ENCODE measurements around the gene CD83. TPM values are rescaled to one million over a fixed set of nuclear protein-coding genes. Genes with fewer than 3 reads are reported as not detected.

CD83 gene
- polyA plus RNA-seq, 4 donors: 10.0 to 16.4 (median 12.4) TPM

DNA sequence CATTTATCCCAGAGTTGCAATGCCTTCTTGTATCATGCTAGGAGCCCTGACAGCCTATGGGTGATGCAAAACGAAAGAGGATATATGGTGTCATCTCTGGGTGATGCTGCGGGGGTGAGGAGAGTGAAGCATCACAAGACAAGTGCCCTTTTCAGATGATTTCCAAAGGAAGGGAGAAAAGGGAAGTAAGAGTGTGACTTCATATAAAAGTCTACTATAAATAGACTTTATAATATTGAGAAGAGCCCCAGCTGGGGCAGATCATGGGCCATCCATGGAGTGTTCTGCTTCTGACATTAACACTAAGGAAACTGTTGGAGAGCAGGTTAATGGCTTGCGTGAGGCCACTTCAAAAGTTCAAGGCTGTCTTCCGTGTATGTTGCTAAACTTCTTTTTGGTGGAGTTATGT is 4.4 kb downstream of the CD83 start:
- DNase-seq (ENCODE audit: low read depth in 4 of 4, low spot score in 3 of 4): no peak

DNA sequence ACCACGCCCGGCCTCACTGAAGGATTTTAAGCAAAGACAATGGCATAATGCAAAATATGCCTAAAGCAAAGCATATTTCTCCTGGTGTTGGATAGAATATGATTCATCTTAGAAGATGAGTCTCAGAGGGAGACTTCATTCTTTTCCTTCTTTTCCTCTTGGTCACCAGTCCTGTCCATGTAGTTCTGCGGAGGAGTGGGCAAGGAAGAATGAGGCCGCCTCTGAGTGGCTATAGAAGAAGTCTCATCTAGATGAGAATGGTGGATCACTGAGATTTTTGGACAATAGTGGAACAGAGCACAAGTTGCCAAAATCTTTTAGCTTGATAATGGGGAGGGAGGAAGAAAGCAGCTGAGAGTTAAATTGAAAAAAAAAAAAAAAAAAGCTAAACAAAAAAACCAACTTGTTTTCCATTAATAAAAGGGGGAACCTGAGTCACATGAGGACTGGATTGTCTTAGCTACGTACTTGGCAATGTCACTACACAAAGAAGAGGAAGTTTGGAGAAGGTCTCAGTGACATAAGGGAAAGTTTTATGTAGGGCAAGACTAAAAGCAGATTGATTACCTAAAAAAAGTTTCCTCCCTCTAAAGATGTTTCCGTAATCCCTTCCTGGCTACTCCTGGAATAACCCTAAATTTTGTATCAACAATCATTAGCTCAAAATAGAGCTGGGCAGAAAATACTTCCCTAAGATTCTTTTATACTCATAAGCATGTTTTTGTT is 6.0 kb downstream of the CD83 start:
- no peak for DNase-seq (ENCODE audit: low read depth in 4 of 4, low spot score in 3 of 4)

DNA sequence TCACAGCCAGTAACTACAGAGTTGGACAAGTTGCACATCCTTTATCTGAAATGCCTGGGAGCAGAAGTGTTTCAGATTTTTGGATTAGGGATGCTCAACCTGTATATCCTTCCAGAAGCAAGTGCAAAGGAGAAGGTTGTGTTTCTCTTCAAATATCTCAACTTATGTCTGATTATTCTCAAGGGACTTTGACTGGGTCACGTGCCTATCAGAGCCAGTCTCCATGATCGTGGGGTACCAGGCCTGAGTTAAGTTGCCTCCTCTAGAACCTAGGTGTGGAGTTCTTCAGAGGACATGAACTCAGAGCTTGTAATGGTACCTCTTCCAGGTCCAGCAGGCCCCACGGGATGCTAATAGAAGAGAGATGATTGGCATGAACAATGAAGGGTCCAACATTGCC is 7.8 kb downstream of the CD83 start:
- no peak for DNase-seq (ENCODE audit: low read depth in 4 of 4, low spot score in 3 of 4)

DNA sequence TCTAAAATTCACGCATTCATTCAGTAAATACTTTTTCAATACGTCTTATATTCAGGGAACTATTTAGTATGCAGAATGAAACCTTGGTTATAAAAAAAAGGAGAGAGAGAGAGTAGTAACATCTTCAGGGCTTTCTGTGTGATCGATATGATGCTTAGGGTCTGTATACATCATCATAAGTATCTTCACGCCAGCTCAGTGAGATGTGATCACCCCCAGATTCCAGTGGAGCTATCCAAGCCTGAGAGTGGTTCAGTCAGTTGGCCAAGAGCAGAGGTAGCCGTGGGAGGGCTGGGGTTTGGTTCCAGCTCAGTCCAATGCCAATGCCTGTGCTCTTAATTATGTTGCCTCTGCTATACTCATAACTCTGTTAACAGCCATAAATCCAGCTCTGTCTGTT is 8.6 kb downstream of the CD83 start:
- DNase-seq (ENCODE audit: low read depth in 4 of 4, low spot score in 3 of 4): no peak

DNA sequence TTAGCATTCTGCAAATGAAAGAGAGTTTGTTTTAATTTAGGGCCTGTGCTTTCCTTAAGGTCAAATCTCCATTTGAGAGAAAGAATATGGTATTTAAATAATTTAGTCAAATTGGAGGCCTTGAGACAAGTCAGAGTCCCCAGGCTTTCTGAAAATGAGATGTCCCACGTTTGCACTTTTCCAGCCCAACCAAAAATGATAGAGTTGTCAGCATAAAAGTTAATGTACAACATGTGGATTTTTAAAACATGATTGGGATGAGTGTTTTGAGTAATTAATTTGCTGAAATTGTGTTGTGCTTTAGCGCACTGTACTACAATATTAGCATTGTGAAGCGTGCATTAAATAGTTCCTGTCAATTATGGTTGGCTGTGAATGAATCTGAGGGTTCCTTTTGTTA is 10.0 kb downstream of the CD83 start:
- DNase-seq (ENCODE audit: low read depth in 4 of 4, low spot score in 3 of 4): no peak

DNA sequence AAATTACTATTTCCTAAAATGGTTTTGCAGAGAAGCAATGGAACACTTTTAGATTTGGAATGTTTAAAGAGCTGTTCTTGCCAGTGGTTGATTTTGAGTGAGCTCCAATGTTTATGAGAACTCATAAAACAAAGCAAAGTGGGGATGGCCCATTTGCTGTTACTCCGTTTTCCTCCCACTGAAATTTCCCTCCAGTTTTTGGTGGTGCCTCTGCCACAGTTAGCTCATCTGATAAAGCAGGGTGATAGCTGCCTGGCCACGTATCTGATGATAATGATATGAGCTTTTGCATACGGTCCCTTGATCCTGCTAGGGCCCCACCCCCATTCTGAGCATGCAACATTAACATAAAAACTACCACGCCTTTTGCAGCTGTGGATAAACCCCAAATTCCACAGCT is 10.4 kb downstream of the CD83 start:
- DNase-seq (ENCODE audit: low read depth in 4 of 4, low spot score in 3 of 4): no peak

DNA sequence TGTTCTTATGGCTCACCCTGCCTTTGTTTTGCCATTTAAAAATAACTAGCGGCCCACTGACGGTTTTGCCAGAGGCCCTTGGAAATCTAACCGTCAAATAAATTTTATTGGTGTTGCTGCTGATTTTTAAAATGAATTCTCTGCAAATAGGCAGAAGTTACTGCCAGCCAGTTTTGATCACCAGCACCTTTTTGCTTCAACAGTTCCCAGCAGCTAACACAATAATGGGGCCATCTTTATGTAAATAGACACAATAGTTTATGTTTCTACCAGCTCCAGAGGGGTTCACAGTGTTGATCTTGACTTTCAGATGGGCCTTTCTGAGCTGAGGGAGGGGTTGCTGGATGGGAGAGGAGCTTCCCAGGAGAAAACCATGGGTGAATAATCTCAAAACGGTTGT is 11.2 kb downstream of the CD83 start:
- DNase-seq (ENCODE audit: low read depth in 4 of 4, low spot score in 3 of 4): no peak

DNA sequence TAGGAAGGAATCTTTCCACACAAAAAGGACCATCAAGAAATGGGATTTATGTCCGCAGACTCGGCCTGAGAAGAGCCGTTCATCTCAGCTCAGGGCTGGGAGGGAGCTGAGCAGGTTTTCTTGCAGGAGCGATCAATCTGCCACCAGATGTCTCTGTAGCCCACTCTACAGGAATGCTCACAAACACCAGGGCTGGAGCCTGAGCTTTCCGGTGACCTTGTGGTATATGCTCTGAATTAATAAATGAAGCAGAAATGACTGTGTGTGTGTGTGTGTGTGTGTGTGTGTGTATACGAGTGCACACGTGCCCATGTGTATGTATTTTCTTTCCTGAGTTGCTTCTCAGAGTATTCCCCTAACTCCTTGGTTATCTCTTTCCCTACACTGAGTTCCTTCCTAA is 12.0 kb downstream of the CD83 start:
- DNase-seq (ENCODE audit: low read depth in 4 of 4, low spot score in 3 of 4): peak in 2 of 4 donors; percentile 63 to 67

DNA sequence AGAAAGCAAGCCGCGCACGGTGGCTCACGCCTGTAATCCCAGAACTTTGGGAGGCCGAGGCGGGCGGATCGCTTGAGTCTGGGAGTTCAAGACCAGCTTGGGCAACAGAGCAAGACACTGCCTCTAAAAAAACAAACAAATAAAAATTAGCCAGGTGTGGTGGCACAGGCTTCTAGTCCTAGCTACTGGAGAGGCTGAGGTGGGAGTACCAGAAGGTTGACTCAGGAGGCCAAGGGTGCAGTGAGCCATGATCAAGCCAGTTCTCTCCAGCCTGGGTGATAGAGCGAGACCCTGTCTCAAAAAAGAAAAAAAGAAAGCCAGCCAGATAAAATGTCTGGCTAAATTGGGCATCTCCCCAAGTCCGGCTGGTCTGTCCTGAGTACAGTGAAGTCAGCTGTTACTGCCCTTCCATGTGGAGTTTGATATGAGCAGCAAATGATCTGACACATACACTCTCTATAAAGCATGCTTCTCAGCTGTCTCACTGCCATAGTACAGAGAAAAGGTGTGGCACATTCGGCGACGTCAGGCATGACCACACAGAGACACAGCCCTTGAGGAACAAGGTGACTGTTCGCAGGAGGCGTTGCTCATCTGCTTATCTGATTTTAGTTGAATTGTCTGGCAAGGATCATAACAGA is 13.0 kb downstream of the CD83 start:
- no peak for DNase-seq (ENCODE audit: low read depth in 4 of 4, low spot score in 3 of 4)

DNA sequence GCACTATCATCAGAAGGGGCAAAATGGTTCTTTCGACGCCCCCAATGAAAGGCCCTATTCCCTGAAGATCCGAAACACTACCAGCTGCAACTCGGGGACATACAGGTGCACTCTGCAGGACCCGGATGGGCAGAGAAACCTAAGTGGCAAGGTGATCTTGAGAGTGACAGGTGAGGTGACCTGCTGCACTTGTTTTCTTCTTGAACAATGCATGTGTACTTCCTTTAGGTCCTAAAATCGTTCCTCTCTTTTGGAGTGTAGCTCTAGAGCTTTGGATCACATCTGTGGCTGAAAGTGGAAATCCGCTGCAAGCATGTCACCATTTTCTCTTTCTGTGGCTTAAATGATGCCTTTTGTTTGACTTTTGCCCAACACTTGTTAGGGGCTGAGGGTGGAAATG is 14.0 kb downstream of the CD83 start:
- no peak for DNase-seq (ENCODE audit: low read depth in 4 of 4, low spot score in 3 of 4)

DNA sequence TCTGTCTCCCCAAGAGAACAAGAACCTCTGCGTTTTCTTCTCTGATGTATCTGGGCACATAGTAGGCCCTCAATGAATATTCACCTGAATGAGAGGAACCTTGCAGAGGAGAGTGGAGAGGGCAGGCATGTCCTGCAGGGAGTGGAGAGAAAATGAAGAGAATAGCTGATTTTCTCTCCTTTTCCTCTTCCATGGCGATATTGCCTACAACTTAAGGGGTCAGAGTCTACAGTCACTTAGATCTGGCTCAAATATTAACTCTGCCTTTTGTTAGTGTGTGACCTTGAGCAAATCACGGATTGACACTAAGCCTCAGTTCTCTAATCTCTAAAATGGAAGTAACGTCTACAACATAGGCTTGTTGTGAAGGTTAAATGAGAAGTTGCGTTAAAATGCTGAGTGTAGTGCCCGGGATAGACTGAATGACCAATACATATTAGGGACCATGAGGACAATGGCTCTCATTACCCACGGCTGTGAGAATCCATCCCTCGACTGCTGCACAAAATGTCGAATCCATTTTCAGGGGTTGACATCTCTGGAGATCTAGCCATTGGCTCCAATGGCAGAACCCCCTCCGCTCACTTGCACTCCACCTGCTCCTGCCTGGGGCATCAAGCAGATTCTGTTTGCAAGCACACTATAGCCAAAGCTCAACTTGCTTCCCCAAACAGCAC is 14.8 kb downstream of the CD83 start:
- no peak for DNase-seq (ENCODE audit: low read depth in 4 of 4, low spot score in 3 of 4)

DNA sequence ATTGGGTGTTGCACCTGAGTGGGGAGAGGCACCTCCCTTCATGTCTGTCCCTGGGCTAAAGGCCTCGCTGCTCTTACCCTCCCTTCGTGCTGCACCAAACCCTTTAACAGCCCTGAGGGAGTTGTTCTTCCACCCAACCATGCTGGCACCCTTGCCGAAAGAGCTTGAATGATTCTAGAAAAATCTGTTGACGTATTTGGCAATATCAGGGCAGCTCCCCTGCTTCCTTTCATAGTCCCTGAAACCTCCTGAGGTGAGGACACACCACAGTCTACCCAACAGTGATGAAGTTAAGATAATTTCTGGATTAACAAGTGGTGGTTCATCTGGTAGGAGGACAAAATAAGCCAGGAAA is 15.3 kb downstream of the CD83 start:
- DNase-seq (ENCODE audit: low read depth in 4 of 4, low spot score in 3 of 4): no peak

DNA sequence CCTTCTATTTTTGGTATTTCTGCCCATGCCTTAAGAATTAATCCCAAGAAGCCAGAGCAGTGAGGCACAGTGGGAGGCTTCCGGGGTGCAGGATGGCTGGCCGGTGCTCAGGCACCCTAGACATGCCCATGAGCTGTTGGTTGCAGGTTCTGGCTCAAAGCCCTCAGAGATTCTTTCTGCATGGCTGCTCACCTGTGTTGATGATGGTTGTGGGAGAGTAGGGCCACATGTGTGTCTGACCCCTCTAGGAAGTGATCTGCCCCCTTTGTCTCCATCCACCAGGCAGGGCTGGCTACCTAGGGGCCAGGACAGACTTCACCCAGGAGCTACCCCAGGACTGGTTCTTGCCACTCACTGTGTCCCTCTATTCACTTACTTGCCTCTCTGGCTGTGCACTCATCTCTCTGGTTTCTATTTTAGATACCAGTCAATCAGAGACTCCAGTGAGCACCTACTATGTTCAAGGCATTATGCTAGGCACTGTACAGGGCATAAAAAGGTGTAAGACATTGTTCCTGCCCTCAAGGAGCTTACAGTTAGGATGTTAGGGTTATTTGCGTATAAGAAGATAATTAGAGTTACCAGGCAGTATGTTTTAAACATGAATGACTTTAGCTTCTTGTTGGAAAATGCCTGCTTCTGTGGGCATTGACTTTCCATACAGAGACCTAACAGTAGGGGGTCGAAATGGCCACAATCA is 16.8 kb downstream of the CD83 start:
- DNase-seq (ENCODE audit: low read depth in 4 of 4, low spot score in 3 of 4): no peak

DNA sequence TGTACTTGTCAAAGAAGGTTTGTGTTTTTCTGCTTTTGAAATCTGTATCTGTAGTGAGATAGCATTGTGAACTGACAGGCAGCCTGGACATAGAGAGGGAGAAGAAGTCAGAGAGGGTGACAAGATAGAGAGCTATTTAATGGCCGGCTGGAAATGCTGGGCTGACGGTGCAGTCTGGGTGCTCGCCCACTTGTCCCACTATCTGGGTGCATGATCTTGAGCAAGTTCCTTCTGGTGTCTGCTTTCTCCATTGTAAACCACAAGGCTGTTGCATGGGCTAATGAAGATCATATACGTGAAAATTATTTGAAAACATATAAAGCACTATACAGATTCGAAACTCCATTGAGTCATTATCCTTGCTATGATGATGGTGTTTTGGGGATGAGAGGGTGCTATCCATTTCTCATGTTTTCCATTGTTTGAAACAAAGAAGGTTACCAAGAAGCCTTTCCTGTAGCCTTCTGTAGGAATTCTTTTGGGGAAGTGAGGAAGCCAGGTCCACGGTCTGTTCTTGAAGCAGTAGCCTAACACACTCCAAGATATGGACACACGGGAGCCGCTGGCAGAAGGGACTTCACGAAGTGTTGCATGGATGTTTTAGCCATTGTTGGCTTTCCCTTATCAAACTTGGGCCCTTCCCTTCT is 18.4 kb downstream of the CD83 start:
- no peak for DNase-seq (ENCODE audit: low read depth in 4 of 4, low spot score in 3 of 4)

DNA sequence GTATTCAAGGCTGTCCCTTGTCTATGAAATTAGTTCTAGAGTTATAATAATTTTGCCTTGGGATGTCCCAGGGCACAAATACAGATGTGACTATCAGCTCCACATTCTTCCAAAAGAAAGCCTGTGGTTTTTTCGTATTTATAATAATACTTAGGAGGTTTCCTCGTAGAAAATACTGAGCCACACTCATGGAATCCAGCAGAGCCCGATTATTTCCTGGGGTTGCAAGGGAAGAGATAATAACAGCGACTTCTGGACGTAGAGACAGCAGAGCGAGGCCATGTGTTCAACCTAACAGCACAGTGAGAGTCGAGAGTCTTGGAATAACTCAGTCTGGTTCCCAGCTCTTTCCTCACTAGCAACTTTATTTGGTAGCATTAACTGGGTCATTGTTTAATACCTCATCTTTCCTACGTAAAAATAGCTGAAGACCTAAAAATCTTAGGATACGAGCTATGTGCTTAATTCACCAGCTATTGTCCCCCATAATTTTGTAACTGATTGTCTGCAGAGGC is 21.2 kb downstream of the CD83 start:
- DNase-seq (ENCODE audit: low read depth in 4 of 4, low spot score in 3 of 4): no peak

DNA sequence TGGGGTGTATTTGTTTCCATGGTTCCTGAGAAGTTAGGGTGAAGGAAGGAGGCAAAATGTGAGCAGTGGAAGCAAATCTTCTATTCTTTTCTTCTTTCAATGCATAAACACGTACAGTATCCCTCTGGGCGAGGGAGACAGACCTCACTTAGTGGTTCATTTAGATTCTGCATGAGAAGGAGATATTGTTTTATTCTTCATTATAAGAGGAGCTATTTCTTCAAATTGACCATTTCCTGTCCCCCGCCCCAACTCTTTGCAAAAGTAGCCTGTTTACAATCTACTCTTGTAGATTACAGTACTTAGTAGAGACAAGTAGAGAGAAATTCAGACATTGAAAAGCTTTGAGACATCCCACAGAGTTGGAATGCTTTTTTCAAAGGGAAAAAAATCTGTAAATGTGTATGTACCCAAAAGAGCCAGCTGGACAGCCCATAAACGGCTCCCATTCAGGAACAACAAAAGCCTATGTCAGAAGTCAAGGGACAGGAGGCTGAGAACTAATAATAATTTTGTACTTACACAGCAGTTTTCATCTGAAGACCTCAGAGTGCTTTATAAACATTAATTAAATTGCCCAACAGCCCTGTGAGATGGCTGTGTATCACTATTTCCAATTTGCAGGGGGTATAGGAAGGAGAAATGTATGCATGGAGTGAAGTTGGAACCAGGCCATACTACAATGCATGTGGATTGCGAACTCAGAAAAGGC is 23.9 kb downstream of the CD83 start:
- no peak for DNase-seq (ENCODE audit: low read depth in 4 of 4, low spot score in 3 of 4)

DNA sequence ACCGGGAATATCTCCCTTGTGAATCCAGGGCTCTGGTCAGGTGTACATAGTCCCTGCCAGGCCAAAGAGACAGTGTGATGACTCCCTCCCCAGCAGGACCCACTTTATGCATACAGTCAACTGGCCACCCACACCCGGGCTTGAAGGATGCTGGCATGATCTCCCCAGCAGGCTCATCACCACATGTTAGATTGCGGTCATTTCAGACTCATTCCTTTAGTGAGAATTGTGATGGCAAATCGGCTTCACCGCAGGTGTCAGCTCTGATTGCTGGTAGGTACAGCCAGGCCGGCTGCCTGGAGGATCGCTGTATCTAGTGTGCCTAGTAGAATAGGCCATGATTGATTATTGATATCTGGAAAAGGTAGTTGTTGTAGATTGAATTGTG is 24.5 kb downstream of the CD83 start:
- DNase-seq (ENCODE audit: low read depth in 4 of 4, low spot score in 3 of 4): no peak

DNA sequence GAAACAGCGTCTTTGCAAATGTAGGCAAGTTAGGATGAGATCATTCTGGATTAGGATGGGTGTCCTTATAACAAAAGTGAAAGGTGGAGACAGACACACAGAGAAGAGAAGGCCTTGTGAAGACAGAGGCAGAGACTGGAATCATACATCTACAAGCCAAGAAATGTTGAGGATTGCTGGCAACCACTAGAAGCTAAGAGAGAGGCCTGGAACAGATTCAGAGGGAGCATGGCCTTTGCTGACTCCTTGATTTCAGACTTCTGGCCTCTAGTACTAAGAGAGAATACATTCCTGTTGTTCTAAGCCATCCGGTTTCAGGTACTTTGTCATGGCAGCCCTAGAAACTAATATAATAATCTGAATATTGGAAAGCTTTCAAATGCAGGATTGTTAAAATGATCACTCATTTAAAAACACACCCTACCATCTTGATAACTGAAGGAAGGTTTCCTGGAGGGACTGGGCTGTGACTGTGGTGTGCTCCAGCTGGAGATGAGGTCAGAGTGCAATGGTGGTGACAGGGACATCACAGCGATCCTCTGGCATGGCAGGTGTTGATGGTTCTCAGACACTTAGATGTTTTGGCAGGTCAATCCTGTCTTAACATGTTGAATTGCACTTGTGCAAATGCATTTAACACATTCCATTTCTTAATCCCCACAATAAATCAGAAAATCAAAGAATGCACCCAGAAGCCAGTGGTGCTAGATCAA is 25.1 kb downstream of the CD83 start:
- DNase-seq (ENCODE audit: low read depth in 4 of 4, low spot score in 3 of 4): no peak

DNA sequence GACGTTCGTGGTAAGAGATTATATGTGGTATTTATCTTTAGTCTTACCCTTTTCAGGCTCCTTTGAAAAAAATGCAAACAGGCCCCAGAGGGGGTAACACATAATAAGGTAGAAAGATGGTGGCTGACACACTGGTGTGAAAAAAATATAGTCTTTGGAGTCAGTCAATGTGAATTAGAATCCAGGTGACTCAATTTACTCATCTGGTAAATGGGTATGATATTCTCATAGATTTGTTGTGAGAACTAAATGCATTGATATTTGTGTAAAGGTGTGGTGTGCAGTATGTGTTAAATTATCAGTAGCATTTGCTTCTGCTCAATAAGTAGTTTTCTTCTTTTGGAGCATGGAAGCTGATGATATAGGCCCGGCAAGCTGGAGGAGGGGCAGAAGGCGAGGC is 25.7 kb downstream of the CD83 start:
- no peak for DNase-seq (ENCODE audit: low read depth in 4 of 4, low spot score in 3 of 4)

DNA sequence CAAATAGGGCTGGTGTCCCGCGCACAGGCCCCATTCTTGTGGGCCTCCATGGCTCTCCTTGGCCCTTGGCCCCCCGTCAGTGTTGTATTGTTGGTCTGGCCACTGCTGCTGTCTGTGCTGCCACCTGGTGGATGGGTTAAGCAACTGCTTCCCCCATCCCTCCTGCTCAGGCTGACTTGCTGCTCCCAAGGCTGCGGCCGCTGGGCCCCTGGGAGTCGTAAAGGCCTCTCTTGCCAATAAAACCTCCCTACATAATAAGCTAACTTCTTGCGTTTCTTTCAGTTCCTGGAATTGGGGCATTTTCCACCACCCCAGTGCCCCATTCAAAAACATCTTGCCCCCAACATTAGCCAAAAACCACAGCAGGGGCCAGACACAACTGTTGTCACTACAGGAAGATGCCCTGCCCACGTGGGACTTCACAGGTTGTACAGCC is 27.1 kb downstream of the CD83 start:
- DNase-seq (ENCODE audit: low read depth in 4 of 4, low spot score in 3 of 4): peak in 1 of 4 donors; percentile 33
